GM21576 (cell line): ENCODE measurements around the gene BAIAP2L1.
A peak's percentile ranks its signal among the peaks of the same experiment; 100 is the strongest.
"Not testable (repeated sequence)": the region's sequence is repeated elsewhere in the genome, so short reads cannot be mapped to it uniquely, and the experiment has no call there.

ENCODE experiments used
- ATAC-seq: cut with Tn5 transposase; IDR thresholded peaks from one replicate; pipeline ENCODE4 v1.9.1; 2021; ENCODE audit warnings: mild to moderate bottlenecking, moderate library complexity; ENCODE audit not compliant: unreplicated experiment

BAIAP2L1 gene

GRCh38 chr7:98323597-98324322 is 77.1 kb downstream of the BAIAP2L1 start:
- no peak for ATAC-seq

- no peak for ATAC-seq
Observed at GRCh38 chr7:98322331-98323270, 78.3 kb downstream of the BAIAP2L1 start.

DNA sequence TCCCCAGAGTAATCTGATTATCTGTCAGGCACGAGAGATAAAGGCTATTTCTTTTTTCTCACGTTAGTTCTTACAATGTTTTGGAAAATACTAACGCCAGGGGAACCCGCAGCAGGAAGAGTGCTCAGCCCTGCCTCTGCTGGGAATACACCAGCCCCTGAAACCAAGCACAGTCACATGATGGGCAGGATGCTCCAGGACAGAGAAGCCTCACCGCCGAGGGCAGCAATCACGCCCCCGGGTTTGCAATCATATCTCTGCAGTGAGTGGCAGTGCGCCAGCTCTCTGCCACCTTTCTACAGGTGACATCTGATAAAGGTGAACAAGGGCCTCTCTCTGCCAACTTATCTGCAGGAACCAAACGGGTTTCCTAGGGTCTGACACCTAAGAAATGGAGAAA is 79.6 kb downstream of the BAIAP2L1 start:
- no peak for ATAC-seq

- ATAC-seq, result no peak
Observed at GRCh38 chr7:98319176-98319575, 81.7 kb downstream of the BAIAP2L1 start.

- ATAC-seq, result no peak
Observed at GRCh38 chr7:98317366-98318040, 83.4 kb downstream of the BAIAP2L1 start.

DNA sequence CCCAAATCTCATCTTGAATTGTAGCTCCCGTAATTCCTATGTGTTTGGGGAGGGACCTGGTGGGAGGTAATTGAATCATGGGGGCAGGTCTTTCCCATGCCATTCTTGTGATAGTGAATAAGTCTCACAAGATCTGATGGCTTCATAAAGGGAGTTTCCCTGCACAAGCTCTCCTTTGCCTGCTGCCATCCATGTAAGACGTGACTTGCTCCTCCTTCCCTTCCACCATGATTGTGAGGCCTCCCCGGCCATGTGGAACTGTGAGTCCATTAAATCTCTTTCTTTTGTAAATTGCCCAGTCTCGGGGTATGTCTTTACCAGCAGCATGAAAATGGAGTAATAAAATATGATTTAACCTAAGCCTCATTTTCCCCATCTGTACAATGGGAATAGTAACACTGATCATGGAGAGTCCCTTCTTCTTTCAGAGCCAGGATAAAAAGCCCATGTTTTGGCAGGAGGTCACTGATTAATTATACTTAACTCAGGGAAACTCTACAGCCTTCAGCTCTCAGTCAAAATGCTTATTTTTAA is 84.8 kb downstream of the BAIAP2L1 start:
- not testable (repeated sequence) for ATAC-seq

GRCh38 chr7:98315318-98315993 is 85.4 kb downstream of the BAIAP2L1 start:
- ATAC-seq, result peak; percentile 76

DNA sequence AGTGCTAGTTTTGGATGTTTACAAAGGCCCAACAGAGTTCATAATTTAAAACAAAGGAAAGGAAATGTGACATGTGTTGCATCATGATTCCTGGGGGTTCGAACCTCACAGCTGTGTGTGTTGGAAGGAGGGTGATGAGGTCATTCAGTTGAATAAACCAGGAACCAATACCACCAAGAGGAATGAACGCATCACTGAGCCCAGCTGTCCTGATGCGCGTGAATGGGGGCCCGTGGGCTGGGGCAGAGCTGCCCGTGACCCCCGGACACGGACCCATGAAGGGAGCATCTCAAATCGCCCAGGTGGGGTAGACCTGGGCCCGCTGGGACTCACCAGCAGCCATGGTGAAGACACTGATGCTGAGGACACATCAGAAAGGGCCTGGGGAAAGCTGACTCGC is 86.4 kb downstream of the BAIAP2L1 start:
- ATAC-seq, result peak; percentile 55

- no peak for ATAC-seq
Observed at GRCh38 chr7:98312201-98312600, 88.7 kb downstream of the BAIAP2L1 start.

DNA sequence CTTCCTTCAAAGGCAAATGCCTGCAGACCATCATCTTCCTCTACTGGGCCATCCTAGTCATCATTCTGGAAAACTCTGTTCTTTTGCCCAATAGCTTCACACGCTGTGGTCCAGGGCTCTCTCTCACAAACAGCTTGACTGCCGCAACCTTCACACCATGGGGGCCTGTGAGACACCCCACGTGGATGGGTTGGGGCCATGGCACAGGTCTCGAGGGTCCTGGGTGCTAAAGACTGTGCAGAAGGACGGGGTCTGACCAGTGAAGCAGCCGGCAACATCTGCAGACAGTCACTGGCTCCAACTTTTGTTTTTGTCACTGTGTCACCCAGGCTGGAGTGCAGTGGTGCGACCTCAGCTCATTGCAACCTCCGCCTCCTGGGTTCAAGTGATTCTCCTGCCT is 91.3 kb downstream of the BAIAP2L1 start:
- no peak for ATAC-seq

GRCh38 chr7:98307971-98308466 is 92.9 kb downstream of the BAIAP2L1 start:
- no peak for ATAC-seq

DNA sequence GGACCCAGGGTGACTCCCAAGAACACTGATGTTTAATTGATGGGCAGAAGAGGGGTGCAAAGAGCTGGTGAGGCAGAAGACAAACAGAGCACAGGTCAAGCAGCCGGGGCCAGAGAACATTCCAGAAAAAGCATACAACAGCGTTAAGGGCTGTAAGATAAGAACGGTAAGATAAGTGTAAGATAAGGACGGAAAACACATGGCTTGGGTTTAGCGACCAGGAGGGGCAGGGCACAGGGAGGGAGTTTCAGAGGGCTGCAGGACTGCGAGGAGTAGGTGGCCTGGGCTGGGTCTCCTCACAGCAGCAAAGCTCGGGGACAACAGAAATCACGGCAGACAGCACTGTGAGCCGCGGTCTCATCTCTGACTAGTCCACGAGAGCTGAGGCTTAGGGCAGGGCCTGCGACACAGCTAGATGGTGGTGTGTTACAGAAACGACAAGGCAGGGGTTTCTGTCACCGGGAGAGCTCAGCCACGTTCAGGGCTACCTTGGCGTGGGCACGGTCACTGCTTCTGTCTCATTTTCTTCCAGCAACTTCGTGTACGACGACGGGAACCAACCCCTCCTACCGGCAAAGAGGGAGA is 94.8 kb downstream of the BAIAP2L1 start:
- ATAC-seq, result no peak

DNA sequence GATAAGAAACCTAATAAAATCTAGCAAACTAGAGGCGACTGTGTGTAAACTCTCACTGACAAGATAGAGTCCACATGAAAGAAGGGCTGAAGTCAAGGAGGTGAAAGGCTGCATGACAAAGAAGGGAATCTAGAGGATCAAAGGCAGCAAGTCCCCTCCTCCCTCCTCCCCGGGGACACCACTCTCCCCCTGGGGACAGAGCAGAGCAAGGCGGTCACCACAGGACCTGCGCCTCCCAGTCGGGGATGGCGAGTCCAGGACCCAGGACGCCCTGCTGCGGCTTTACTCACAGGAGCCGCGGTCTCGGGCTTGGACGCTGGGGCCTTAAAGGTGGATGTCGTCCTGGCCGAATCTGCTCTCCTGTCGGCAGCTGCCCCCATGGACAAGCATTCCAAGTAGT is 97.0 kb downstream of the BAIAP2L1 start:
- no peak for ATAC-seq

DNA sequence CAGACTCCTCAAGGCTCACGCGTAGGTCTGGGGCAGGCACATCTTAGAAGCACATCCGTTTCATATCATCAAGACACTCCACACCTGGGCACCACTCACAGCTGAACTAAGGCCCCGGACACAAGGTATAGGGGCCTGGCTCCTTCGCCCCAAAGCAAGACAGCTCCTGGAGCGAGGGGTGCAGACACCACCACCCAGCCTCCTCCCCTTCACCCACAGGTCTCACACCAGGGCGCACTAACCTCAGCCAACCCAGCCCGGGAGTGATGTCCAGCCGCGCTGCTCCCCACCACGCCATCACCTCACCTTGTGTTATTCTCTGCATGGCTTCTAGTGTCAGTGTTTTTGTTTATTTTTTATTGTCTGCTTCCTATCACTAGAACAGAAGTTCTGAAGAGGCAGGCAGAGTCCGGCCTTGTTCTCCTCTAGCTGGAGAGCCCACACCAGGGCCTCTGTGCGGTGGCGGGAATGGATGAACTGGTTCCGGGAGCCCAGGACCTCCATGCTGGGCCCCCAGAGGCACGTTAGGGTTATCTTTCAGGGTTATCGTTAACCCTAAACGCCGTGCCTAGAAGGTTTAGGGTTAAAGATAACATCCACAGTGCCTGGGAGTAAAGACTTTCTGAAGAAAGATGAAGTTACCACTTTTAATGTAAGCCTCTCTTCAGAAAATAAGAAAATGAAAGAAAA is 97.6 kb downstream of the BAIAP2L1 start:
- ATAC-seq, result no peak

- ATAC-seq, result no peak
Observed at GRCh38 chr7:98301693-98302470, 99.0 kb downstream of the BAIAP2L1 start.

DNA sequence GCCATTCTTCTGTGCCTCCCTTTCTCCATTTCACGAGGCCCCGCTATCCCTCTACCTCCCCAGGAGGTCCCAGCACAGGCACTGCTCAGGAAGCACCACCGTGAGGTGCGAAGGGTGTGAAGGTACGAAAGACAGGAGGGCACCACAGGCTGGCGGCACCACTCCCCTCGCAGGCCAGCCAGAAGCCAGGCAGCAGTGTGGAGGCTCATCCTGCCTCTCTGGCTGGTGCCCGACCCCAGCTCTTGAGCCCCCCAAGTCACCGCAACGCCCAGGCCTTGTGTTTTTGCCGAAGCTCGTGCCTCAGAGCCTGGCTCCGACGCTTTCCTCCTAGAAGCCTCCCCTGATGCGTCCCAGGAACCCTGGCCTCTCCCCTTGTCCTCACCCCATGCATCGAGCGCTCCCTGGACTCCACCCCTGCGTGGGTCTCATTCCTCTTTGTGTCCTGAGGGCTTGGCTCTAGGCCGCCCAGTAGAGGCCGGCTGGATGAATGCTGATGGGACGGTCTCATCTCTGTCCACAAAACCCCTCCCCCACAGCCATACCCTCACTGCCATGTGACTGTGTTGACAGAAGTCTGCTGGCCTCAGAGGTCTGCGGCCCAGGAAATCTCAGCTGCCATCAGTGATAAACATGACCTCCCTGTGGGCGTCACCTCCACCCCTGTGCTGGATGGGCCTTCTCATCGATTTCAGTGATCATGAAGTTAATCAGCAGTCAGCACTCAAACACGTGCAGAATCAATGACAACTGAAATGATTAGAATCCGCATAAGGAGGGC is 100.1 kb downstream of the BAIAP2L1 start:
- ATAC-seq, result no peak

GRCh38 chr7:98297626-98298286 is 103.1 kb downstream of the BAIAP2L1 start:
- no peak for ATAC-seq
